Thyroid gland (tissue), 4 donors: ENCODE data around the gene KIF16B. TPM values are rescaled to one million over a fixed set of nuclear protein-coding genes. Genes with fewer than 3 reads are reported as not detected.

ENCODE experiments used
- DNase-seq, 2 donors: peaks; one replicate each; pipeline ENCODE4 v3.0.0-alpha.2; 2019
- H3K27ac ChIP-seq, 3 donors: fragments of 200-600 bp; sonication (generic); 1 replicate in 2 of 3; 2 replicates in 1 of 3; pipeline ENCODE4 v1.5.1; 2016 to 2019; ENCODE audit warnings: mild to moderate bottlenecking in 1 of 3, moderate library complexity in 1 of 3
- H3K27me3 ChIP-seq: fragments of 200-600 bp; sonication (generic); one replicate; pipeline ENCODE4 v1.5.1; 2019
- H3K36me3 ChIP-seq, 2 donors: fragments of 200-600 bp; sonication (generic); one replicate each; pipeline ENCODE4 v1.5.1; 2016 to 2019
- H3K4me1 ChIP-seq, 2 donors: fragments of 200-600 bp; sonication (generic); one replicate each; pipeline ENCODE4 v1.5.1; 2017 to 2019
- H3K4me3 ChIP-seq, 3 donors: fragments of 200-600 bp; sonication (generic); replicated peaks in 1 of 3; 1 replicate in 2 of 3; 2 replicates in 1 of 3; pipeline ENCODE4 v1.5.1; 2016; ENCODE audit warnings: mild to moderate bottlenecking in 1 of 3
- H3K9me3 ChIP-seq: fragments of 200-600 bp; sonication (generic); one replicate; pipeline ENCODE4 v1.5.1; 2017
- POLR2A ChIP-seq, 2 donors: fragments of 450-650 bp; IDR thresholded peaks; one replicate each; pipeline ENCODE4 v1.6.1; 2017; ENCODE audit warnings: antibody characterized with exemption in 2 of 2, mild to moderate bottlenecking in 2 of 2, moderate library complexity in 1 of 2
- WGBS, 2 donors: methylation state at CpG; one replicate each; pipeline ENCODE4 v1.1.5; 2017; 5-methylcytosine and 5-hydroxymethylcytosine counted together
- intact Hi-C: fragments of 100-400 bp; cut with DNase I; formaldehyde crosslinking; loops from one replicate; pipeline ENCODE4 v1.15.1; 2023
- total RNA-seq, 4 donors: library from RNA; depleted of rRNA; stranded (reverse); fragments of >200 nt; gene quantifications; one replicate each; pipeline ENCODE4 v1.2.3, GENCODE V29; 2016
- TF ChIP-seq, protein P1 (sequence below), 6 experiments: fragments of 200-600 bp in 3 of 6; fragments of 450-650 bp in 3 of 6; sonication (generic) in 3 of 6; IDR thresholded peaks; one replicate each; pipeline ENCODE4 v1.5.1; 2016 to 2019; ENCODE audit warnings: antibody characterized with exemption in 6 of 6, mild to moderate bottlenecking in 2 of 6, inconsistent platforms in 1 of 6, moderate library complexity in 1 of 6

Gene KIF16B
- total RNA-seq, 4 donors from 2014 or later = 18.5 to 32.8 (median 28.6) TPM

GRCh38 chr20:16490696-16491095 is 82.6 kb downstream of the KIF16B start:
- DNase-seq = no peak
- Histone ChIP-seq H3K27ac (no peak overlapping the region), H3K4me1 (no peaks in the 10 kb centered on the region), H3K4me3 (no peak overlapping the region), H3K36me3 (no peaks in the 10 kb centered on the region), H3K9me3 (no peaks in the 10 kb centered on the region), H3K27me3 (no peaks in the 10 kb centered on the region)
- TF ChIP-seq, protein P1, sequence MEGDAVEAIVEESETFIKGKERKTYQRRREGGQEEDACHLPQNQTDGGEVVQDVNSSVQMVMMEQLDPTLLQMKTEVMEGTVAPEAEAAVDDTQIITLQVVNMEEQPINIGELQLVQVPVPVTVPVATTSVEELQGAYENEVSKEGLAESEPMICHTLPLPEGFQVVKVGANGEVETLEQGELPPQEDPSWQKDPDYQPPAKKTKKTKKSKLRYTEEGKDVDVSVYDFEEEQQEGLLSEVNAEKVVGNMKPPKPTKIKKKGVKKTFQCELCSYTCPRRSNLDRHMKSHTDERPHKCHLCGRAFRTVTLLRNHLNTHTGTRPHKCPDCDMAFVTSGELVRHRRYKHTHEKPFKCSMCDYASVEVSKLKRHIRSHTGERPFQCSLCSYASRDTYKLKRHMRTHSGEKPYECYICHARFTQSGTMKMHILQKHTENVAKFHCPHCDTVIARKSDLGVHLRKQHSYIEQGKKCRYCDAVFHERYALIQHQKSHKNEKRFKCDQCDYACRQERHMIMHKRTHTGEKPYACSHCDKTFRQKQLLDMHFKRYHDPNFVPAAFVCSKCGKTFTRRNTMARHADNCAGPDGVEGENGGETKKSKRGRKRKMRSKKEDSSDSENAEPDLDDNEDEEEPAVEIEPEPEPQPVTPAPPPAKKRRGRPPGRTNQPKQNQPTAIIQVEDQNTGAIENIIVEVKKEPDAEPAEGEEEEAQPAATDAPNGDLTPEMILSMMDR (IDR thresholded peaks at IDR 0.05) = no peak
- no peak for TF ChIP-seq POLR2A (IDR thresholded peaks at IDR 0.05)
- intact Hi-C loops = no loop called here
- WGBS, 2 donors = 88 to 93% methylated on average over 3 of the region's 3 CpGs

- DNase-seq = no peak
- no peak overlapping the region for H3K4me3 ChIP-seq
- no peak overlapping the region for H3K27ac ChIP-seq
- H3K4me1 ChIP-seq = no peaks in the 10 kb centered on the region
- WGBS, 2 donors = 86 to 91% methylated on average over 3 of the region's 3 CpGs
- TF ChIP-seq, protein P1 (IDR thresholded peaks at IDR 0.05) = no peak
- TF ChIP-seq POLR2A (IDR thresholded peaks at IDR 0.05) = no peak
- H3K27me3 ChIP-seq = no peaks in the 10 kb centered on the region
- H3K9me3 ChIP-seq = no peaks in the 10 kb centered on the region
- H3K36me3 ChIP-seq = no peaks in the 10 kb centered on the region
- intact Hi-C loops = no loop called here
These were observed 84.6 kb downstream of the KIF16B start for GRCh38 chr20:16488616-16489015.

GRCh38 chr20:16488086-16488485 is 85.2 kb downstream of the KIF16B start:
- no peak for DNase-seq
- no peak overlapping the region for H3K27ac ChIP-seq
- no peak overlapping the region for H3K4me3 ChIP-seq
- no peaks in the 10 kb centered on the region for H3K9me3 ChIP-seq
- H3K36me3 ChIP-seq = no peaks in the 10 kb centered on the region
- H3K4me1 ChIP-seq = no peaks in the 10 kb centered on the region
- no peak for TF ChIP-seq POLR2A (IDR thresholded peaks at IDR 0.05)
- TF ChIP-seq, protein P1 (IDR thresholded peaks at IDR 0.05) = no peak
- intact Hi-C loops = no loop called here
- 90 to 92% methylated on average over 8 of the region's 8 CpGs for WGBS, 2 donors
- H3K27me3 ChIP-seq = no peaks in the 10 kb centered on the region

GRCh38 chr20:16486532-16486931 is 86.7 kb downstream of the KIF16B start:
- no peaks in the 10 kb centered on the region for H3K9me3 ChIP-seq
- no peak overlapping the region for H3K4me3 ChIP-seq
- no peak overlapping the region for H3K27ac ChIP-seq
- no peak for TF ChIP-seq POLR2A (IDR thresholded peaks at IDR 0.05)
- TF ChIP-seq, protein P1 (IDR thresholded peaks at IDR 0.05) = no peak
- H3K36me3 ChIP-seq = no peaks in the 10 kb centered on the region
- no peaks in the 10 kb centered on the region for H3K4me1 ChIP-seq
- WGBS, 2 donors = 91 to 94% methylated on average over 6 of the region's 6 CpGs
- no peak for DNase-seq
- intact Hi-C loops = no loop called here
- H3K27me3 ChIP-seq = no peaks in the 10 kb centered on the region

DNA sequence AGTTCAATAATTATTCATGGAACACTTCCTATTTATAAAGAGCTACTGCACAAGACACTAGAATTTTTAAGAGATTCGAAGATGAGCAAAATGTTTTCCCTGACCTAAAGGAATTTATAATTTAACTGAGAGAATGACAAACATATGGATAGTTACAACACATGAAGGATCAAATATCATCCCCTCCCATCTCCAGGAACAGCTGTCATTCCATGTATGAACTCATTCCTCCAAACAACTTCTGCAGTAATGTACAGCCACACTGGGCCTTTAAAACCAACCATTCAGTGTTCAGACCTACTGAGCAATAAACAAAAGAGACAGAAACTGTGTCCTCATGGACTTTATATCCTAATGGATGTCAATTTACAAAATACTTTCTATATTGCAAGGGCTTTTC is 87.8 kb downstream of the KIF16B start:
- no peak for DNase-seq
- WGBS, 2 donors = 91 to 95% methylated on average over 1 of the region's 1 CpG
- H3K27ac ChIP-seq = no peak overlapping the region
- intact Hi-C loops = no loop called here
- no peaks in the 10 kb centered on the region for H3K36me3 ChIP-seq
- H3K9me3 ChIP-seq = no peaks in the 10 kb centered on the region
- H3K4me1 ChIP-seq = no peaks in the 10 kb centered on the region
- no peak overlapping the region for H3K4me3 ChIP-seq
- TF ChIP-seq POLR2A (IDR thresholded peaks at IDR 0.05) = no peak
- TF ChIP-seq, protein P1 (IDR thresholded peaks at IDR 0.05) = no peak
- no peaks in the 10 kb centered on the region for H3K27me3 ChIP-seq
